ENCODE data around the gene CFAP126. TPM values are rescaled to one million over a fixed set of nuclear protein-coding genes. Genes with fewer than 3 reads are reported as not detected.
"Not testable (repeated sequence)": the region's sequence is repeated elsewhere in the genome, so short reads cannot be mapped to it uniquely, and the experiment has no call there.

CFAP126 gene
- total RNA-seq, 6 experiments from 2014 or later, result not detected

- H3K36me3 Mint-ChIP-seq (ENCODE audit: low read depth), result no peaks in the 10 kb centered on the region
- peaks cover 13% of the 10 kb centered on the region; the same call in 1 of the 2 replicates for H3K4me1 Mint-ChIP-seq (ENCODE audit: low read depth)
- TF ChIP-seq CTCF (IDR thresholded peaks at IDR 0.05), result no peak
- no peak overlapping the region for H3K27ac Mint-ChIP-seq
- H3K27me3 Mint-ChIP-seq (ENCODE audit: insufficient read depth), result peaks cover 2% of the 10 kb centered on the region
- no peaks in the 10 kb centered on the region for H3K9me3 Mint-ChIP-seq
- no peak overlapping the region for H3K4me3 Mint-ChIP-seq
- DNase-seq, result no peak
These were observed 23.9 kb upstream of the CFAP126 start for GRCh38 chr1:161391611-161392010.

GRCh38 chr1:161391136-161391535, 23.5 kb upstream of the CFAP126 start:
- DNase-seq; H3K27ac Mint-ChIP-seq; H3K36me3 Mint-ChIP-seq (ENCODE audit: low read depth); H3K27me3 Mint-ChIP-seq (ENCODE audit: insufficient read depth); H3K9me3 Mint-ChIP-seq: not testable (repeated sequence)
- H3K4me1 Mint-ChIP-seq (ENCODE audit: low read depth), result peaks cover 13% of the 10 kb centered on the region; the same call in 1 of the 2 replicates
- peak overlapping the region; percentile 89 for H3K4me3 Mint-ChIP-seq

- no peaks in the 10 kb centered on the region for H3K36me3 Mint-ChIP-seq (ENCODE audit: low read depth)
- H3K9me3 Mint-ChIP-seq, result no peaks in the 10 kb centered on the region
- DNase-seq, result no peak
- peak overlapping the region; percentile 98 for H3K27ac Mint-ChIP-seq
- no peak for TF ChIP-seq CTCF (IDR thresholded peaks at IDR 0.05)
- peaks cover 13% of the 10 kb centered on the region; the same call in 1 of the 2 replicates for H3K4me1 Mint-ChIP-seq (ENCODE audit: low read depth)
- H3K27me3 Mint-ChIP-seq (ENCODE audit: insufficient read depth), result peaks cover 2% of the 10 kb centered on the region
- peak overlapping the region; percentile 89 for H3K4me3 Mint-ChIP-seq
These were observed 22.8 kb upstream of the CFAP126 start for GRCh38 chr1:161390559-161390858.

GRCh38 chr1:161389691-161390558, 22.2 kb upstream of the CFAP126 start:
- Mint-ChIP-seq H3K36me3 (ENCODE audit: low read depth) (no peaks in the 10 kb centered on the region), H3K27ac (peak overlapping the region; percentile 98), H3K9me3 (no peaks in the 10 kb centered on the region), H3K4me1 (ENCODE audit: low read depth) (peaks cover 13% of the 10 kb centered on the region; the same call in 1 of the 2 replicates), H3K27me3 (ENCODE audit: insufficient read depth) (peaks cover 2% of the 10 kb centered on the region), H3K4me3 (peak overlapping the region; percentile 89)
- DNase-seq, result peak; percentile 98
- TF ChIP-seq CTCF (IDR thresholded peaks at IDR 0.05), result no peak

- Mint-ChIP-seq H3K4me1 (ENCODE audit: low read depth) (peaks cover 13% of the 10 kb centered on the region; the same call in 1 of the 2 replicates), H3K4me3 (peak overlapping the region; percentile 89), H3K27ac (peak overlapping the region; percentile 98)
- H3K27me3 Mint-ChIP-seq (ENCODE audit: insufficient read depth); H3K9me3 Mint-ChIP-seq; H3K36me3 Mint-ChIP-seq (ENCODE audit: low read depth); DNase-seq: not testable (repeated sequence)
These were observed 21.5 kb upstream of the CFAP126 start for GRCh38 chr1:161389158-161389557.

- Mint-ChIP-seq H3K36me3 (ENCODE audit: low read depth) (no peaks in the 10 kb centered on the region), H3K27me3 (ENCODE audit: insufficient read depth) (peaks cover 2% of the 10 kb centered on the region), H3K9me3 (no peaks in the 10 kb centered on the region), H3K4me1 (ENCODE audit: low read depth) (peaks cover 13% of the 10 kb centered on the region; the same call in 1 of the 2 replicates), H3K4me3 (no peak overlapping the region), H3K27ac (no peak overlapping the region)
- no peak for DNase-seq
- peak; percentile 30 for TF ChIP-seq CTCF (IDR thresholded peaks at IDR 0.05)
These were observed 21.0 kb upstream of the CFAP126 start for GRCh38 chr1:161388639-161389038.

All from HFFc6 (cell line).